Ascending aorta (tissue), 2 donors: Measurements from ENCODE around the gene ADAMTS3. TPM values are rescaled to one million over a fixed set of nuclear protein-coding genes. Genes with fewer than 3 reads are reported as not detected.

Experiments used
- DNase-seq, 2 donors: peaks; one replicate each; pipeline ENCODE4 v3.0.0-alpha.2; 2019; ENCODE audit warnings: low spot score in 2 of 2
- H3K27ac ChIP-seq, 2 donors: fragments of 200-600 bp; sonication (generic); one replicate each; pipeline ENCODE4 v1.5.1; 2016 to 2017; ENCODE audit warnings: mild to moderate bottlenecking in 1 of 2
- H3K27me3 ChIP-seq: fragments of 200-600 bp; sonication (generic); one replicate; pipeline ENCODE4 v1.5.1; 2017
- H3K36me3 ChIP-seq, 2 donors: fragments of 200-600 bp; sonication (generic); one replicate each; pipeline ENCODE4 v1.5.1; 2016
- H3K4me1 ChIP-seq, 2 donors: fragments of 200-600 bp; sonication (generic); one replicate each; pipeline ENCODE4 v1.5.1; 2016 to 2017; ENCODE audit warnings: mild to moderate bottlenecking in 1 of 2
- H3K4me3 ChIP-seq, 2 donors: fragments of 200-600 bp; sonication (generic); one replicate each; pipeline ENCODE4 v1.5.1; 2016 to 2017; ENCODE audit warnings: mild to moderate bottlenecking in 1 of 2
- H3K9me3 ChIP-seq, 2 donors: fragments of 200-600 bp; sonication (generic); one replicate each; pipeline ENCODE4 v1.5.1; 2016
- CTCF ChIP-seq, 3 experiments: fragments of 200-600 bp in 2 of 3; fragments of 450-650 bp in 1 of 3; sonication (generic) in 2 of 3; IDR thresholded peaks; one replicate each; pipeline ENCODE4 v1.5.1; 2016 to 2019; ENCODE audit warnings: antibody characterized with exemption in 3 of 3, mild to moderate bottlenecking in 1 of 3, moderate library complexity in 1 of 3
- intact Hi-C: fragments of 100-400 bp; cut with DNase I; formaldehyde crosslinking; loops from one replicate; pipeline ENCODE4 v1.15.1; 2023
- total RNA-seq: library from RNA; depleted of rRNA; stranded (reverse); fragments of >200 nt; gene quantifications from one replicate; pipeline ENCODE4 v1.1.0, GENCODE V29; 2016

The ADAMTS3 gene
- total RNA-seq, 1 donor from 2014 or later: 2.2 TPM

- Histone ChIP-seq H3K4me3 (no peak overlapping the region), H3K27me3 (no peaks in the 10 kb centered on the region), H3K4me1 (no peaks in the 10 kb centered on the region), H3K36me3 (no peaks in the 10 kb centered on the region), H3K9me3 (no peaks in the 10 kb centered on the region), H3K27ac (no peak overlapping the region)
- intact Hi-C loops: no loop called here
- TF ChIP-seq CTCF (IDR thresholded peaks at IDR 0.05): no peak
- no peak for DNase-seq
Measured at GRCh38 chr4:72330381-72330780, 238.6 kb downstream of the ADAMTS3 start.

GRCh38 chr4:72326692-72327632, 242.1 kb downstream of the ADAMTS3 start:
- Histone ChIP-seq H3K9me3 (no peaks in the 10 kb centered on the region), H3K4me3 (no peak overlapping the region), H3K27me3 (no peaks in the 10 kb centered on the region), H3K4me1 (no peaks in the 10 kb centered on the region), H3K36me3 (no peaks in the 10 kb centered on the region), H3K27ac (no peak overlapping the region)
- no peak for DNase-seq
- TF ChIP-seq CTCF (IDR thresholded peaks at IDR 0.05): peak in 2 of 3 experiments; percentile 48 to 71
- intact Hi-C loops: loop anchor here (2.0 kb wide), 2 partner anchors 142 to 692 kb away; no protein-coding TSS in a partner anchor

- Histone ChIP-seq H3K9me3 (no peaks in the 10 kb centered on the region), H3K27me3 (no peaks in the 10 kb centered on the region), H3K4me1 (peaks cover 0 to under 1% of the 10 kb centered on the region in 2 donors), H3K4me3 (no peak overlapping the region), H3K36me3 (no peaks in the 10 kb centered on the region), H3K27ac (no peak overlapping the region)
- DNase-seq: no peak
- no peak for TF ChIP-seq CTCF (IDR thresholded peaks at IDR 0.05)
- intact Hi-C loops: no loop called here
Measured at GRCh38 chr4:72325215-72325614, 243.8 kb downstream of the ADAMTS3 start.

- DNase-seq: no peak
- H3K4me1 ChIP-seq: peaks cover 0 to 3% of the 10 kb centered on the region in 2 donors
- intact Hi-C loops: loop anchor here (5.0 kb wide), 1 partner anchor 244 kb away; the partner anchor contains the start of gene ADAMTS3
- no peak for TF ChIP-seq CTCF (IDR thresholded peaks at IDR 0.05)
- no peaks in the 10 kb centered on the region for H3K9me3 ChIP-seq
- no peak overlapping the region for H3K4me3 ChIP-seq
- H3K27me3 ChIP-seq: no peaks in the 10 kb centered on the region
- no peak overlapping the region for H3K27ac ChIP-seq
- no peaks in the 10 kb centered on the region for H3K36me3 ChIP-seq
Measured at GRCh38 chr4:72323227-72323626, 245.8 kb downstream of the ADAMTS3 start.

GRCh38 chr4:72320223-72320948, 248.6 kb downstream of the ADAMTS3 start:
- intact Hi-C loops: loop anchor here (5.0 kb wide), 1 partner anchor 247 kb away; the partner anchor contains the start of gene ADAMTS3
- no peak overlapping the region for H3K4me3 ChIP-seq

More at GRCh38 chr4:72320223-72320948, 248.6 kb downstream of the ADAMTS3 start:
- H3K4me1 ChIP-seq: peaks cover 0 to 3% of the 10 kb centered on the region in 2 donors
- DNase-seq: no peak
- TF ChIP-seq CTCF (IDR thresholded peaks at IDR 0.05): no peak
- H3K27me3 ChIP-seq: no peaks in the 10 kb centered on the region
- no peaks in the 10 kb centered on the region for H3K9me3 ChIP-seq
- peak overlapping the region in 1 of 2 donors; percentile 44 for H3K27ac ChIP-seq
- no peaks in the 10 kb centered on the region for H3K36me3 ChIP-seq
